KMS-11 (cell line): Measurements from ENCODE around the gene TMEM184B.
"Not testable (repeated sequence)": the region's sequence is repeated elsewhere in the genome, so short reads cannot be mapped to it uniquely, and the experiment has no call there.

Experiments used
- H2AFZ ChIP-seq: fragments of 200-600 bp; sonication (generic); 2 replicates; pipeline ENCODE4 v1.6.1; 2016; ENCODE audit warnings: antibody characterized with exemption, mixed run types, low read depth
- H3K27ac ChIP-seq: fragments of 200-600 bp; sonication (generic); 2 replicates; pipeline ENCODE4 v1.6.1; 2016; ENCODE audit warnings: mild to moderate bottlenecking, mixed run types
- H3K27me3 ChIP-seq: fragments of 200-600 bp; sonication (generic); 2 replicates; pipeline ENCODE4 v1.6.1; 2017; ENCODE audit warnings: mild to moderate bottlenecking, low read depth, mixed run types, moderate library complexity; ENCODE audit not compliant: insufficient read depth
- H3K36me3 ChIP-seq: fragments of 200-600 bp; sonication (generic); 2 replicates; pipeline ENCODE4 v1.6.1; 2017; ENCODE audit warnings: mild to moderate bottlenecking, mixed run types; ENCODE audit not compliant: insufficient read depth
- H3K4me1 ChIP-seq: fragments of 200-600 bp; sonication (generic); 2 replicates; pipeline ENCODE4 v1.6.1; 2016; ENCODE audit warnings: mild to moderate bottlenecking, low read depth, mixed run types; ENCODE audit not compliant: poor library complexity, severe bottlenecking
- H3K4me2 ChIP-seq: fragments of 200-600 bp; sonication (generic); 2 replicates; pipeline ENCODE4 v1.7.0; 2016; ENCODE audit warnings: mild to moderate bottlenecking, mixed run types
- H3K4me3 ChIP-seq: fragments of 200-600 bp; sonication (generic); IDR thresholded peaks from 2 replicates; pipeline ENCODE4 v1.6.1; 2017; ENCODE audit warnings: low read depth, low read length, mixed read lengths; ENCODE audit not compliant: insufficient read depth
- H3K79me2 ChIP-seq: fragments of 200-600 bp; sonication (generic); 2 replicates; pipeline ENCODE4 v1.6.1; 2016; ENCODE audit warnings: low read depth, mixed run types; ENCODE audit not compliant: insufficient read depth
- H3K9ac ChIP-seq: fragments of 200-600 bp; sonication (generic); 2 replicates; pipeline ENCODE4 v1.6.1; 2016; ENCODE audit warnings: mild to moderate bottlenecking, mixed run types
- H4K20me1 ChIP-seq: fragments of 200-600 bp; sonication (generic); 2 replicates; pipeline ENCODE4 v1.6.1; 2016; ENCODE audit warnings: mild to moderate bottlenecking, mixed run types; ENCODE audit not compliant: insufficient read depth
- TF ChIP-seq, protein P1 (sequence below): fragments of 200-600 bp; sonication (generic); conservative IDR thresholded peaks from 2 replicates; pipeline ENCODE4 v1.6.1; 2017; ENCODE audit warnings: low read depth, mild to moderate bottlenecking, antibody characterized with exemption, low read length, moderate library complexity, mixed read lengths

TMEM184B gene

DNA sequence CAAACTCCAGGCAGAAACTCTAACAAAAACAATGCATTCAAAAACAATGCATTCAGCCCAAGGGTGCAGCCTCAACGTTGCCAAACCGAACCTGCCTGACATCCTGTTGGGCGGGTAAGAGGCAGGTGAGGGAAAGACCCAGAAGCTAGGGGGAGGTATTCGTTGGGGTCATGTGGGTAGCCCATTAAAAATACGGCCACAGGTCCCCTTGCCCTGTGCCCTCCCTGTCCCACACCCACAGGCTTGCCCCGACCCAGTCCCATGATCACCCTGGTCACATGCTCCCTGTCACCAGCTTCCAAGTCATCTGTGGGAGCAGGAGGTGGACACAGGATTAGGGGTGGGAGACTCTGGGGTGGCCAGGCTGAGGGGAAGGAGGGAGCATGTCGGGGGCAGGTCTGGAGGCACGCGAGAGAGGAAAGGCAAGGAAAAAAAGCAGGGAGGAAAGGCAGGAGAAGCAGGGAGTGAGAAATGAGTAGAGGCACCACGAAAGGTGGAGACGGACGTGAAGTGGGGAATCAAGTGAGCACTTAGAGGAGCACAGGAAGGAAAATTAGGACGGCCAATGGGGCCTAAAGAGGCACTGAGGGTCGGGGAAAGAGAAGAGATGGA is 91.9 kb downstream of the TMEM184B start:
- H3K27ac ChIP-seq = peak overlapping the region; percentile 91
- no peaks in the 10 kb centered on the region for H3K36me3 ChIP-seq
- H3K9ac ChIP-seq = peak overlapping the region; percentile 96
- H3K4me1 ChIP-seq = peaks cover 62% of the 10 kb centered on the region
- no peaks in the 10 kb centered on the region for H4K20me1 ChIP-seq
- no peaks in the 10 kb centered on the region for H3K79me2 ChIP-seq
- TF ChIP-seq, protein P1, sequence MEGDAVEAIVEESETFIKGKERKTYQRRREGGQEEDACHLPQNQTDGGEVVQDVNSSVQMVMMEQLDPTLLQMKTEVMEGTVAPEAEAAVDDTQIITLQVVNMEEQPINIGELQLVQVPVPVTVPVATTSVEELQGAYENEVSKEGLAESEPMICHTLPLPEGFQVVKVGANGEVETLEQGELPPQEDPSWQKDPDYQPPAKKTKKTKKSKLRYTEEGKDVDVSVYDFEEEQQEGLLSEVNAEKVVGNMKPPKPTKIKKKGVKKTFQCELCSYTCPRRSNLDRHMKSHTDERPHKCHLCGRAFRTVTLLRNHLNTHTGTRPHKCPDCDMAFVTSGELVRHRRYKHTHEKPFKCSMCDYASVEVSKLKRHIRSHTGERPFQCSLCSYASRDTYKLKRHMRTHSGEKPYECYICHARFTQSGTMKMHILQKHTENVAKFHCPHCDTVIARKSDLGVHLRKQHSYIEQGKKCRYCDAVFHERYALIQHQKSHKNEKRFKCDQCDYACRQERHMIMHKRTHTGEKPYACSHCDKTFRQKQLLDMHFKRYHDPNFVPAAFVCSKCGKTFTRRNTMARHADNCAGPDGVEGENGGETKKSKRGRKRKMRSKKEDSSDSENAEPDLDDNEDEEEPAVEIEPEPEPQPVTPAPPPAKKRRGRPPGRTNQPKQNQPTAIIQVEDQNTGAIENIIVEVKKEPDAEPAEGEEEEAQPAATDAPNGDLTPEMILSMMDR = no peak
- H3K4me3 ChIP-seq = no peak overlapping the region
- H2AFZ ChIP-seq = peak overlapping the region; percentile 47
- H3K4me2 ChIP-seq = peak overlapping the region; percentile 97
- H3K27me3 ChIP-seq = no peaks in the 10 kb centered on the region

DNA sequence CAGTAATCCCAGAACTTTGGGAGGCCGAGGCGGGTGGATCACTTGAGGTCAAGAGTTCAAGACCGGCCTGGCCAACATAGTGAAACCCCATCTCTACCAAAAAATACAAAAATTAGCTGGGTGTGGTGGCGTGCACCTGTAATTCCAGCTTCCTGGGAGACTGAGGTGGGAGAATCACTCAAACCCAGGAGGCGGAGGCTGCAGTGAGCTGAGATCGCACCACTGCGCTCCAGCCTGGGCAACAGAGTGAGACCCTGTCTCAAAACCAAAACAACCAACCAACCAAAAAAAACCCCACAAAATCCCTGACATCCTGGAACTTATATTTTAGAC is 94.2 kb downstream of the TMEM184B start:
- H3K4me2 ChIP-seq = peak overlapping the region; percentile 97
- H3K79me2 ChIP-seq, H3K27me3 ChIP-seq, H4K20me1 ChIP-seq, H3K36me3 ChIP-seq, H3K4me3 ChIP-seq, H2AFZ ChIP-seq: not testable (repeated sequence)
- H3K4me1 ChIP-seq = peaks cover 70% of the 10 kb centered on the region
- H3K27ac ChIP-seq = peak overlapping the region; percentile 91
- H3K9ac ChIP-seq = peak overlapping the region; percentile 66; the same call in 1 of the 2 replicates

DNA sequence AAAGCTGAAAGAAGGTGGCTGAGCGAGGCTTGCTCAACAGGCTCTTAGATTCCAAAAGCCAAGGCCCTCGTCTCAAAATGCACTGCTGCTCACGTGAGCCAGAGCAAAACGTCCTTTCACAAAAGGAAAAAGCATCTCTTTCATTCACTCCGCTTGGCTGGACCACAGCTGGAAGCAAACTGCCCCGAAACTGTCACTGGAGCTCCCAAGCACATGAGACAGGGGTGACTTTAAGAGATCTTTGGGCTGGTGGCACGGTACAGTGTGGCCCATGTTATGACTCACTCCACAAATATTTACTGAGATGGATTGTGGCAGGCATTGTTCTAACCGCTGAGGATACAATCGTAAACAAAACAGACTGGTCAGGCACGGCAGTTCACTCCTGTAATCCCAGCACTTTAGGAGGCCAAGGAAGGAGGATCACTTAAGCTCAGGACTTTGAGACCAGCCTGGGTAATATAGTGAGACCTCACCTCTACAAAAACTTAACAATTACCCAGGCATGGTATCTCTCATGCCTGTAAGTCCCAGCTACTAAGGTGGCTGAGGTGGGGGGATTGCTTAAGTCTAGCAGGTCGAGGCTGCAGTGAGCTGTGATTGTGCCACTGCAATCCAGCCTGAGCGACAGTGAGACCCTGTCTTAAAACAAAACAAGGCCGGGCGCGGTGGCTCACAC is 94.7 kb downstream of the TMEM184B start:
- Histone ChIP-seq H3K79me2 (no peaks in the 10 kb centered on the region), H3K4me1 (peaks cover 70% of the 10 kb centered on the region), H3K4me3 (no peak overlapping the region), H3K9ac (peak overlapping the region; percentile 66), H3K27me3 (no peaks in the 10 kb centered on the region), H2AFZ (peak overlapping the region; percentile 9; the same call in 1 of the 2 replicates), H3K27ac (peak overlapping the region; percentile 91), H3K36me3 (no peaks in the 10 kb centered on the region), H3K4me2 (peak overlapping the region; percentile 97), H4K20me1 (no peaks in the 10 kb centered on the region)
- TF ChIP-seq, protein P1 = no peak

DNA sequence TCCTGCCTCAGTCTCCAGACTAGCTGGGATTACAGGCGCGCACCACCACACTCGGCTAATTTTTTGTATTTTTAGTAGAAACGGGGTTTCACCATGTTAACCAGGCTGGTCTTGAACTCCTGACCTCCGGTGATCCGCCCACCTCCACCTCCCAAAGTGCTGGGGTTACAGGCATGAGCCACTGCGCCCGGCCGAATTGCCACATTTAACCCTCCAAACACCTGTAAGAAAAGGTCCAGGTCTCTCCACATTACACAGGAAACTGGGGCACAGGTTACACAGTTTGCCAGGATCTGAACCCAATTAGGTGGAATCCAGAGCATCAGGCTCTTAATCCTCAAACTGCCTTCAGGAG is 95.3 kb downstream of the TMEM184B start:
- Histone ChIP-seq H3K9ac (peak overlapping the region; percentile 66), H3K4me2 (peak overlapping the region; percentile 97), H3K27ac (peak overlapping the region; percentile 91), H3K4me1 (peaks cover 67% of the 10 kb centered on the region), H2AFZ (peak overlapping the region; percentile 39; the same call in 1 of the 2 replicates)
- H3K36me3 ChIP-seq, H3K79me2 ChIP-seq, H4K20me1 ChIP-seq, H3K27me3 ChIP-seq, H3K4me3 ChIP-seq: not testable (repeated sequence)

DNA sequence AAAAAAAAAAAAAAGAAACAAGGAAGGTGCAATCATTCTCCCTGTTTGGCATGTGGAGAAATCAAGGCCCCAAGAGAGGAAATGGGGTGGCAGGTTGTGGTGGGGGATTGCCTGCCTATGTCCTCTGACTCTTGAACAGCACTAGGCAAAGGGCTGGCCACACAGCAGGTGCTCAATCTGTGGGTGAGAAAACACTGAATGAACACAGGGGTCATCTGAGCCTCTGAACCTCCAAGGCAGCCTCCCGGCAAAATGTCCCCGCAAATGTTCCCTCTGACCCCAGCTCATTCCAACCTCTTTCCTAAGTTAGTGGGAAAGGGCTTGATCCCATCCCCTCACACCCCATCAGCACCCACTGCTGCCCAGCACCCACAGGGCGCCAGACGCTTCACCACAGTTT is 95.8 kb downstream of the TMEM184B start:
- peak overlapping the region; percentile 97 for H3K4me2 ChIP-seq
- H3K4me1 ChIP-seq = peaks cover 63% of the 10 kb centered on the region
- peak overlapping the region; percentile 91 for H3K27ac ChIP-seq
- H3K27me3 ChIP-seq = no peaks in the 10 kb centered on the region
- H3K9ac ChIP-seq = peak overlapping the region; percentile 66
- no peaks in the 10 kb centered on the region for H4K20me1 ChIP-seq
- no peaks in the 10 kb centered on the region for H3K36me3 ChIP-seq
- TF ChIP-seq, protein P1 = no peak
- H3K79me2 ChIP-seq = no peaks in the 10 kb centered on the region
- peak overlapping the region; percentile 39; the same call in 1 of the 2 replicates for H2AFZ ChIP-seq
- no peak overlapping the region for H3K4me3 ChIP-seq
